Keratinocyte (primary cell): ENCODE measurements around the gene ODAD4. TPM values are rescaled to one million over a fixed set of nuclear protein-coding genes. Genes with fewer than 3 reads are reported as not detected.

Experiments used
- DNase-seq: peaks from one replicate; pipeline ENCODE4 v3.0.0-alpha.2; 2011; ENCODE audit warnings: low read depth, missing footprints, low spot score
- FAIRE-seq: peaks from 2 replicates; lab custom pipeline; 2011; peaks lifted over from hg19 to GRCh38; lab: Jason Lieb, UNC
- H2AFZ ChIP-seq: 2 replicates; pipeline ENCODE4 v1.6.0; 2012; ENCODE audit warnings: low read length, control low read depth, inconsistent platforms; ENCODE audit not compliant: control insufficient read depth
- H3K27ac ChIP-seq: 2 replicates; pipeline ENCODE4 v1.5.1; 2011; ENCODE audit warnings: low read length; ENCODE audit not compliant: control insufficient read depth, insufficient read depth
- H3K27me3 ChIP-seq: 3 replicates; pipeline ENCODE4 v1.6.0; 2011; ENCODE audit warnings: low read length; ENCODE audit not compliant: control insufficient read depth, insufficient read depth; ENCODE audit errors: extremely low read depth
- H3K36me3 ChIP-seq, 2 experiments: 2 replicates in 1 of 2; 3 replicates in 1 of 2; pipeline ENCODE4 v1.5.1; 2011; ENCODE audit warnings: low read length in 2 of 2, mild to moderate bottlenecking in 1 of 2; ENCODE audit not compliant: control insufficient read depth in 2 of 2, insufficient read depth in 2 of 2; ENCODE audit errors: extremely low read depth in 1 of 2
- H3K4me1 ChIP-seq: 3 replicates; pipeline ENCODE4 v1.5.1; 2011; ENCODE audit warnings: low read length; ENCODE audit not compliant: control insufficient read depth, insufficient read depth; ENCODE audit errors: extremely low read depth
- H3K4me2 ChIP-seq: 3 replicates; pipeline ENCODE4 v1.6.0; 2011; ENCODE audit warnings: low read depth, low read length; ENCODE audit not compliant: control insufficient read depth, insufficient read depth; ENCODE audit errors: extremely low read depth
- H3K4me3 ChIP-seq, 3 experiments: fragments of 200-600 bp in 1 of 3; sonication (generic) in 1 of 3; 2 replicates in 2 of 3; 3 replicates in 1 of 3; pipeline ENCODE4 v1.5.1; 2011 to 2016; ENCODE audit warnings: low read length in 3 of 3, mild to moderate bottlenecking in 3 of 3, control low read depth in 2 of 3, inconsistent platforms in 1 of 3, low read depth in 1 of 3, mixed read lengths in 1 of 3, mixed run types in 1 of 3, moderate library complexity in 1 of 3; ENCODE audit not compliant: control insufficient read depth in 2 of 3, insufficient read depth in 2 of 3; ENCODE audit errors: extremely low read depth in 1 of 3
- H3K79me2 ChIP-seq: 2 replicates; pipeline ENCODE4 v1.6.0; 2012; ENCODE audit warnings: low read length; ENCODE audit not compliant: control insufficient read depth, insufficient read depth
- H3K9ac ChIP-seq: 3 replicates; pipeline ENCODE4 v1.6.0; 2011; ENCODE audit warnings: low read length; ENCODE audit not compliant: control insufficient read depth, insufficient read depth; ENCODE audit errors: extremely low read depth
- H3K9me1 ChIP-seq: 3 replicates; pipeline ENCODE4 v1.6.0; 2011; ENCODE audit warnings: low read length; ENCODE audit not compliant: control insufficient read depth, insufficient read depth; ENCODE audit errors: extremely low read depth
- H3K9me3 ChIP-seq: 2 replicates; pipeline ENCODE4 v1.5.1; 2012; ENCODE audit warnings: low read depth, low read length; ENCODE audit not compliant: control insufficient read depth
- H4K20me1 ChIP-seq: 3 replicates; pipeline ENCODE4 v1.6.0; 2011; ENCODE audit warnings: low read length; ENCODE audit not compliant: control insufficient read depth, insufficient read depth; ENCODE audit errors: extremely low read depth
- EZH2 ChIP-seq: IDR thresholded peaks from one replicate; pipeline ENCODE4 v1.6.1; 2012; ENCODE audit warnings: inconsistent platforms, mild to moderate bottlenecking, low read length, moderate library complexity
- dilution Hi-C: fragments of 300-500 bp; cut with MboI; formaldehyde crosslinking; loops from one replicate; pipeline ENCODE4 v1.7.0; 2020; ENCODE audit warnings: low sequenced_read_pairs; ENCODE audit not compliant: extremely low pct_ligation_motif_present
- polyA plus RNA-seq, 5 experiments: library from polyadenylated mRNA; depleted of rRNA in 3 of 5; stranded (reverse) in 3 of 5; stranded (forward) in 1 of 5; unstranded in 1 of 5; fragments of >200 nt; gene quantifications; 1 replicate in 1 of 5; 2 replicates in 3 of 5; 3 replicates in 1 of 5; pipeline versions ENCODE4 v1.2.1 to v1.2.3, GENCODE V29; 2011 to 2012; ENCODE audit warnings: missing spikeins in 2 of 5, low read depth in 1 of 5, low replicate concordance in 1 of 5
- TF ChIP-seq, protein P1 (sequence below), 3 experiments: IDR thresholded peaks in 1 of 3; conservative IDR thresholded peaks in 1 of 3; optimal IDR thresholded peaks in 1 of 3; 2 replicates in 2 of 3; 3 replicates in 1 of 3; pipeline versions ENCODE3 to v1.5.1; 2011; ENCODE audit warnings: low read length in 3 of 3, mild to moderate bottlenecking in 3 of 3, moderate library complexity in 2 of 3, control low read depth in 1 of 3, inconsistent platforms in 1 of 3; ENCODE audit not compliant: insufficient read depth in 2 of 3; ENCODE audit errors: extremely low read depth in 1 of 3

Gene ODAD4
- polyA plus RNA-seq, 1 donor (not counting 4 experiments of a cell fraction or from before 2014, with no cell fraction given) = 0.20 TPM

DNA sequence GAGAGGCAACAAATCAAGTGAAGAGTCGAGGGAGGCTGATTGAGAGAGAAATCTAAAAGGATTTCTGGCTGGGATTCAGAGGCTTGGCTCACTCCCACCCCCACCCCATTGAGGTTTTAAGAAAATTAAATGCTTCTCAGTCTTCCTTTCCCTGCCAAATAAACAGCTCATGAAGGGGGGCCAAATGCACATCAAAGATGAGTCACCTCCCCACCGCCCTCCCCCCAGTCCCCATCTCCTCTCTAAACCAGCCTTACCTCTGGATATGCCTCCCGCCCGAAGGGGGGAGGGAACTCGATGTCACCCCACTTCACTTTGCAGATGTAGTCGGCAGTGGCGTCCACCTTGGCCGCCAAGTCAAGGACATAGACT, 23.2 kb upstream of the ODAD4 start:
- Histone ChIP-seq H3K27me3 (no peaks in the 10 kb centered on the region), H2AFZ (no peak overlapping the region), H3K27ac (no peak overlapping the region), H3K79me2 (peaks cover 34% of the 10 kb centered on the region), H3K4me3 (no peak overlapping the region), H3K36me3 (peaks cover 79 to 82% of the 10 kb centered on the region in 2 experiments), H3K9ac (no peak overlapping the region), H3K4me1 (no peaks in the 10 kb centered on the region), H3K9me1 (peaks cover 3% of the 10 kb centered on the region), H3K9me3 (no peaks in the 10 kb centered on the region), H3K4me2 (no peak overlapping the region), H4K20me1 (peaks cover 30% of the 10 kb centered on the region)
- TF ChIP-seq, protein P1, sequence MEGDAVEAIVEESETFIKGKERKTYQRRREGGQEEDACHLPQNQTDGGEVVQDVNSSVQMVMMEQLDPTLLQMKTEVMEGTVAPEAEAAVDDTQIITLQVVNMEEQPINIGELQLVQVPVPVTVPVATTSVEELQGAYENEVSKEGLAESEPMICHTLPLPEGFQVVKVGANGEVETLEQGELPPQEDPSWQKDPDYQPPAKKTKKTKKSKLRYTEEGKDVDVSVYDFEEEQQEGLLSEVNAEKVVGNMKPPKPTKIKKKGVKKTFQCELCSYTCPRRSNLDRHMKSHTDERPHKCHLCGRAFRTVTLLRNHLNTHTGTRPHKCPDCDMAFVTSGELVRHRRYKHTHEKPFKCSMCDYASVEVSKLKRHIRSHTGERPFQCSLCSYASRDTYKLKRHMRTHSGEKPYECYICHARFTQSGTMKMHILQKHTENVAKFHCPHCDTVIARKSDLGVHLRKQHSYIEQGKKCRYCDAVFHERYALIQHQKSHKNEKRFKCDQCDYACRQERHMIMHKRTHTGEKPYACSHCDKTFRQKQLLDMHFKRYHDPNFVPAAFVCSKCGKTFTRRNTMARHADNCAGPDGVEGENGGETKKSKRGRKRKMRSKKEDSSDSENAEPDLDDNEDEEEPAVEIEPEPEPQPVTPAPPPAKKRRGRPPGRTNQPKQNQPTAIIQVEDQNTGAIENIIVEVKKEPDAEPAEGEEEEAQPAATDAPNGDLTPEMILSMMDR (optimal IDR thresholded peaks at IDR 0.05 in 1 of 3, IDR thresholded peaks at IDR 0.05 in 1 of 3, conservative IDR thresholded peaks at IDR 0.05 in 1 of 3; ENCODE audit: extremely low read depth in 1 of 3, insufficient read depth in 2 of 3, low read length in 3 of 3) = no peak
- no peak for TF ChIP-seq EZH2
- FAIRE-seq = no peak
- DNase-seq = no peak
- dilution Hi-C loops = no loop called here

DNA sequence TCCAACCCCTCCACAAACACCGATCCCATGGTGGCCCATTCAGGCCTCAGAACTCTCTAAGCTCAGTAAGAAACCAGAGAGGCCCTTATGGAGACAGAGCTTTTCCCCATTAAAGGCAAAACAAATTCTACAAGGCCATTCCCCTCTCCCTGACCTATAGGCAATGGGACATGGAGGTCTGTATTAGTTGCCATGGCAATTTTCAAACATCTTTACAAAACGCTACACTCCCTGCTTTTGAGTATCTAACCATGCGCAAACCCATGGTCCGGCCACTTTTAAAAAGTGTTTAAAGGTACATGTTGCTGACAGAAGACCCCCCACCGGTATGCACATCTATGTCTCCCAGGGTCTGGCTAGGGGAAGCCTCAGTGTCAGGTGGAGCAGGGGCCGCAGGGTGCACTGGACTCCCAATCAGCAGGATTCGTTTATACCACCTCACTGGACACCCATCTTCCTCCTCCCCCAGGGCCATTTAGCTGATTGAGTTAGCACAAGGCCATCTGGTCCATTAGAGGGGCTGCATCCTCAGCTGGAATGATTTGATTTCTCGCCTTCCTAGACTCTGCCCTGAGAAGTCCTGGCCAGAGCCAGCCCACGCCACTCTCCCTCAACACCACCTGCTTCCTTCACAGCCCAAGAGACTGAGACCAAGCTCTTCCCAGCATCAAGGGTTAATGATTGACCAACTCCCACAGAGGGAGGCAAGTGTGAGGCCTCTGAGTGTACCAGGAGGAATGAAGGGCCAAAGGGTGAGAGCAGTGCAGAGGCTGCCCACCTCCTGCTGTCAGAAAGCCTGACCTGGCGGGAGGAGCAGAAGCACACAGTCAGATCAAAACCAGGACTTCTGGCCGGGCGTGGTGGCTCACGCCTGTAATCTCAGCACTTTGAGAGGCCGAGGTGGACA, 22.5 kb upstream of the ODAD4 start:
- peaks cover 80 to 81% of the 10 kb centered on the region in 2 experiments for H3K36me3 ChIP-seq

More for the DNA sequence above, 22.5 kb upstream of the ODAD4 start:
- H3K9ac ChIP-seq = no peak overlapping the region
- H3K79me2 ChIP-seq = peaks cover 40% of the 10 kb centered on the region
- H4K20me1 ChIP-seq = peaks cover 37% of the 10 kb centered on the region
- H3K27ac ChIP-seq = no peak overlapping the region
- no peaks in the 10 kb centered on the region for H3K9me3 ChIP-seq
- no peaks in the 10 kb centered on the region for H3K4me1 ChIP-seq
- TF ChIP-seq EZH2 = no peak
- TF ChIP-seq, protein P1 (optimal IDR thresholded peaks at IDR 0.05 in 1 of 3, IDR thresholded peaks at IDR 0.05 in 1 of 3, conservative IDR thresholded peaks at IDR 0.05 in 1 of 3; ENCODE audit: extremely low read depth in 1 of 3, insufficient read depth in 2 of 3, low read length in 3 of 3) = no peak
- H3K4me2 ChIP-seq = no peak overlapping the region
- no peaks in the 10 kb centered on the region for H3K27me3 ChIP-seq
- H3K9me1 ChIP-seq = peaks cover 3% of the 10 kb centered on the region
- FAIRE-seq (no peak), DNase-seq (no peak)
- H3K4me3 ChIP-seq = no peak overlapping the region
- dilution Hi-C loops = no loop called here
- no peak overlapping the region for H2AFZ ChIP-seq
